Activated naive CD8-positive, alpha-beta T cell treated with anti-CD3 and anti-CD28 coated beads, Interleukin-2, amount 10 ng/mL, durations not matched to agents 7 days and 5 days (primary cell): Measurements from ENCODE around the gene CENPO. TPM values are rescaled to one million over a fixed set of nuclear protein-coding genes. Genes with fewer than 3 reads are reported as not detected.
A peak's percentile ranks its signal among the peaks of the same experiment; 100 is the strongest.
"Not testable (repeated sequence)": the region's sequence is repeated elsewhere in the genome, so short reads cannot be mapped to it uniquely, and the experiment has no call there.

Source experiments
- ATAC-seq: fragments of 150-1000 bp; cut with Tn5 transposase; one replicate; pipeline ENCODE4 v1.10.0; 2021; ENCODE audit warnings: low read depth, moderate library complexity
- POLR2A ChIA-PET: fragments of 350-600 bp; sonication (Branson Sonifier 250); formaldehyde crosslinking; loops from one replicate; lab custom pipeline; 2021; ENCODE audit warnings: antibody characterized with exemption; lab: Charles Lee
- DNase-seq: peaks from one replicate; pipeline ENCODE4 v3.0.0; 2021
- H3K27ac Mint-ChIP-seq: one replicate; pipeline ENCODE4 v1.8.0; 2022; ENCODE audit warnings: mild to moderate bottlenecking, mixed read lengths
- H3K27me3 Mint-ChIP-seq: one replicate; pipeline ENCODE4 v1.8.0; 2022; ENCODE audit warnings: mild to moderate bottlenecking, moderate library complexity, mixed read lengths
- H3K36me3 Mint-ChIP-seq: one replicate; pipeline ENCODE4 v1.8.0; 2021; ENCODE audit warnings: mild to moderate bottlenecking, mixed read lengths
- H3K4me1 Mint-ChIP-seq: one replicate; pipeline ENCODE4 v1.8.0; 2021; ENCODE audit warnings: mixed read lengths
- H3K4me3 Mint-ChIP-seq: one replicate; pipeline ENCODE4 v1.8.0; 2022; ENCODE audit warnings: mild to moderate bottlenecking, moderate library complexity, mixed read lengths
- H3K9me3 Mint-ChIP-seq: one replicate; pipeline ENCODE4 v1.8.0; 2021; ENCODE audit warnings: mixed read lengths
- total RNA-seq, 2 experiments: library from RNA; stranded (reverse); gene quantifications; one replicate each; pipeline ENCODE4 v1.2.3, GENCODE V29; 2021

The CENPO gene
- total RNA-seq, 2 experiments from 2014 or later, result 38.8 to 39.0 TPM

GRCh38 chr2:24830786-24831185 is 37.6 kb downstream of the CENPO start:
- DNase-seq, result no peak
- Mint-ChIP-seq H3K4me3 (no peak overlapping the region), H3K4me1 (peaks cover 6% of the 10 kb centered on the region), H3K9me3 (no peaks in the 10 kb centered on the region), H3K27me3 (no peaks in the 10 kb centered on the region), H3K27ac (no peak overlapping the region), H3K36me3 (peaks cover 7% of the 10 kb centered on the region)
- POLR2A ChIA-PET, result no interaction called here
- no peak for ATAC-seq

- H3K9me3 Mint-ChIP-seq, result no peaks in the 10 kb centered on the region
- H3K4me1 Mint-ChIP-seq, result peaks cover under 1% of the 10 kb centered on the region
- ATAC-seq (no peak), DNase-seq (no peak)
- H3K4me3 Mint-ChIP-seq, result no peak overlapping the region
- peaks cover 7% of the 10 kb centered on the region for H3K36me3 Mint-ChIP-seq
- H3K27me3 Mint-ChIP-seq, result no peaks in the 10 kb centered on the region
- POLR2A ChIA-PET, result no interaction called here
- H3K27ac Mint-ChIP-seq, result no peak overlapping the region
Observed at GRCh38 chr2:24831221-24832072, 38.2 kb downstream of the CENPO start.

GRCh38 chr2:24832073-24832461 is 38.8 kb downstream of the CENPO start:
- no peak for ATAC-seq
- no peak overlapping the region for H3K27ac Mint-ChIP-seq
- no peak overlapping the region for H3K4me3 Mint-ChIP-seq
- H3K36me3 Mint-ChIP-seq, result peaks cover 9% of the 10 kb centered on the region
- H3K9me3 Mint-ChIP-seq, result no peaks in the 10 kb centered on the region
- no peaks in the 10 kb centered on the region for H3K27me3 Mint-ChIP-seq
- H3K4me1 Mint-ChIP-seq, result no peaks in the 10 kb centered on the region
- DNase-seq, result no peak
- POLR2A ChIA-PET, result no interaction called here

GRCh38 chr2:24832521-24832920 is 39.3 kb downstream of the CENPO start:
- ATAC-seq (no peak), DNase-seq (no peak)
- no peaks in the 10 kb centered on the region for H3K27me3 Mint-ChIP-seq
- no peaks in the 10 kb centered on the region for H3K9me3 Mint-ChIP-seq
- POLR2A ChIA-PET, result no interaction called here
- H3K4me3 Mint-ChIP-seq, result no peak overlapping the region
- no peaks in the 10 kb centered on the region for H3K4me1 Mint-ChIP-seq
- peak overlapping the region; percentile 39 for H3K27ac Mint-ChIP-seq
- H3K36me3 Mint-ChIP-seq, result peaks cover 10% of the 10 kb centered on the region

- Mint-ChIP-seq H3K27ac (peak overlapping the region; percentile 39), H3K36me3 (peaks cover 10% of the 10 kb centered on the region), H3K4me3 (no peak overlapping the region), H3K4me1 (no peaks in the 10 kb centered on the region), H3K27me3 (no peaks in the 10 kb centered on the region), H3K9me3 (no peaks in the 10 kb centered on the region)
- ATAC-seq (no peak), DNase-seq (no peak)
- POLR2A ChIA-PET, result no interaction called here
Observed at GRCh38 chr2:24832931-24833701, 39.9 kb downstream of the CENPO start.

GRCh38 chr2:24833821-24834732 is 40.9 kb downstream of the CENPO start:
- ATAC-seq, result no peak

GRCh38 chr2:24834733-24835395 is 41.6 kb downstream of the CENPO start:
- DNase-seq, result no peak
- Mint-ChIP-seq H3K27ac (no peak overlapping the region), H3K4me3 (no peak overlapping the region), H3K4me1 (no peaks in the 10 kb centered on the region), H3K9me3 (no peaks in the 10 kb centered on the region), H3K27me3 (no peaks in the 10 kb centered on the region), H3K36me3 (peaks cover 10% of the 10 kb centered on the region)
- no peak for ATAC-seq
- POLR2A ChIA-PET, result no interaction called here

More at GRCh38 chr2:24833821-24834732, 40.9 kb downstream of the CENPO start:
- Mint-ChIP-seq H3K9me3 (no peaks in the 10 kb centered on the region), H3K36me3 (peaks cover 10% of the 10 kb centered on the region), H3K4me1 (no peaks in the 10 kb centered on the region), H3K27ac (no peak overlapping the region), H3K4me3 (no peak overlapping the region), H3K27me3 (no peaks in the 10 kb centered on the region)
- POLR2A ChIA-PET, result no interaction called here
- DNase-seq, result no peak

GRCh38 chr2:24835411-24835810 is 42.2 kb downstream of the CENPO start:
- H3K27me3 Mint-ChIP-seq, POLR2A ChIA-PET, H3K4me1 Mint-ChIP-seq, ATAC-seq, H3K36me3 Mint-ChIP-seq, H3K27ac Mint-ChIP-seq, DNase-seq, H3K9me3 Mint-ChIP-seq, H3K4me3 Mint-ChIP-seq: not testable (repeated sequence)

GRCh38 chr2:24836206-24836605 is 43.0 kb downstream of the CENPO start:
- Mint-ChIP-seq H3K27me3 (no peaks in the 10 kb centered on the region), H3K4me3 (no peak overlapping the region), H3K4me1 (no peaks in the 10 kb centered on the region), H3K27ac (no peak overlapping the region), H3K9me3 (no peaks in the 10 kb centered on the region), H3K36me3 (peaks cover 9% of the 10 kb centered on the region)
- ATAC-seq (no peak), DNase-seq (no peak)
- POLR2A ChIA-PET, result no interaction called here

GRCh38 chr2:24836706-24837105 is 43.5 kb downstream of the CENPO start:
- no peak overlapping the region for H3K4me3 Mint-ChIP-seq
- no peaks in the 10 kb centered on the region for H3K9me3 Mint-ChIP-seq
- POLR2A ChIA-PET, result no interaction called here
- no peaks in the 10 kb centered on the region for H3K27me3 Mint-ChIP-seq
- DNase-seq (no peak), ATAC-seq (no peak)
- H3K27ac Mint-ChIP-seq, result no peak overlapping the region
- no peaks in the 10 kb centered on the region for H3K4me1 Mint-ChIP-seq
- H3K36me3 Mint-ChIP-seq, result peaks cover 8% of the 10 kb centered on the region

GRCh38 chr2:24837996-24838513 is 44.8 kb downstream of the CENPO start:
- POLR2A ChIA-PET, result no interaction called here
- no peaks in the 10 kb centered on the region for H3K27me3 Mint-ChIP-seq
- no peak for ATAC-seq
- H3K36me3 Mint-ChIP-seq, result peaks cover 8% of the 10 kb centered on the region
- H3K9me3 Mint-ChIP-seq, result no peaks in the 10 kb centered on the region
- no peaks in the 10 kb centered on the region for H3K4me1 Mint-ChIP-seq
- H3K4me3 Mint-ChIP-seq, result no peak overlapping the region
- H3K27ac Mint-ChIP-seq, result no peak overlapping the region
- DNase-seq, result no peak

- no peak for ATAC-seq
- Mint-ChIP-seq H3K4me3 (no peak overlapping the region), H3K27me3 (no peaks in the 10 kb centered on the region), H3K9me3 (no peaks in the 10 kb centered on the region), H3K27ac (no peak overlapping the region), H3K36me3 (peaks cover 8% of the 10 kb centered on the region), H3K4me1 (no peaks in the 10 kb centered on the region)
- POLR2A ChIA-PET, result no interaction called here
- no peak for DNase-seq
Observed at GRCh38 chr2:24838541-24838940, 45.3 kb downstream of the CENPO start.
